Right forelimb (tissue), 1 donor: ENCODE measurements around the gene LARP1.
"Not testable (repeated sequence)": the region's sequence is repeated elsewhere in the genome, so short reads cannot be mapped to it uniquely, and the experiment has no call there.

Experiments used
- DNase-seq: peaks from one replicate; pipeline ENCODE4 v3.0.0-alpha.2; 2018

LARP1 gene

GRCh38 chr5:154795235-154795596 is 40.0 kb downstream of the LARP1 start:
- DNase-seq, result no peak

DNA sequence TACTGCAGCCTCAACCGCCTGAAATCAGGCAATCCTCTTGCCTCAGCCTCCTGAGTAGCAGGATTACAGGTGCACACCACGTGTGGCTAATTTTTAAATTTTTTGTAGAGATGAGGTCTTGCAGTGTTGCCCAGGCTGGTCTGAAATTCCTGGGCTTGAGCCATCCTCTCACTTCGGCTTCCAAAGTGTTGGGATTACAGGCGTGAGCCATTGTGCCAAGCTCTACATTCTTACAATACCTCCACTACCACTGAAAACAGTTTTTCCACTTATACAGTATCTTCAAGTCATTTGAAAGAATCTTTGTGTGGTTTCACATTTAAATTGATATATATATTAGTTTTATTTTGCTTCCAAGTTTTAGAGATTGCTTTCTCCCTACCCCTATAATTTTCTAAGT is 42.6 kb downstream of the LARP1 start:
- no peak for DNase-seq

GRCh38 chr5:154800582-154800981 is 45.4 kb downstream of the LARP1 start:
- DNase-seq, result no peak

- no peak for DNase-seq
Observed at GRCh38 chr5:154801083-154801482, 45.9 kb downstream of the LARP1 start.

DNA sequence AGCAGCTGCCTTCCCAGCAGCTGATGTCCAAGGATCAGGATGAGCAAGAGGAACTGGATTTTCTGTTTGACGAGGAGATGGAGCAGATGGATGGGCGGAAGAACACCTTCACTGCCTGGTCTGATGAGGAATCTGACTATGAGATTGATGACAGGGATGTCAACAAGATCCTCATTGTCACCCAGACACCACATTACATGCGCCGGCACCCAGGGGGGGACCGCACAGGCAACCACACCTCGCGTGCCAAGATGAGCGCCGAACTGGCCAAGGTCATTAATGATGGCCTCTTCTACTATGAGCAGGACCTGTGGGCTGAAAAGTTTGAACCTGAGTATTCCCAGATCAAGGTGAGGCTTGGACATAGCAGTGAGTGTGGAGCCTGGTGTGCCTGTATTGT is 46.9 kb downstream of the LARP1 start:
- DNase-seq, result no peak

DNA sequence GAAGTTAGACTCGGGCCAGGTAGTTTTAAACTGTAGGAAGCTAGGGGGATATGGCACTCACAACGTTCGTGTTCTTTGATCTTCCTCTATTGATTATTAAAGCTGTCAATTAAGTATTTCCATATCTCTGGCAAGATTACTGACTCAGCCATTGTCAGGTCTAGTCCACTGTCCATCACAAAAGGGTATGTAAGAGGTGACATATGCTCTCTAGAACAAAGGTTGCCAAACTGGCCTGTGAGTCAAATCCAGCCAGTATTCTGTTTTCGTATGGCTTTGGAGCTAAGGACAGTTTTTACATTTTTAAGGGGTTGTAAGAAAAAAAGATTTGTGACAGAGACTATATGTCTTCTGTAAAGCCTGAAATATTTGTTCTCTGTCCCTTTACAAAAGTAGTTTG is 51.0 kb downstream of the LARP1 start:
- no peak for DNase-seq

- no peak for DNase-seq
Observed at GRCh38 chr5:154811239-154811638, 56.1 kb downstream of the LARP1 start.

DNA sequence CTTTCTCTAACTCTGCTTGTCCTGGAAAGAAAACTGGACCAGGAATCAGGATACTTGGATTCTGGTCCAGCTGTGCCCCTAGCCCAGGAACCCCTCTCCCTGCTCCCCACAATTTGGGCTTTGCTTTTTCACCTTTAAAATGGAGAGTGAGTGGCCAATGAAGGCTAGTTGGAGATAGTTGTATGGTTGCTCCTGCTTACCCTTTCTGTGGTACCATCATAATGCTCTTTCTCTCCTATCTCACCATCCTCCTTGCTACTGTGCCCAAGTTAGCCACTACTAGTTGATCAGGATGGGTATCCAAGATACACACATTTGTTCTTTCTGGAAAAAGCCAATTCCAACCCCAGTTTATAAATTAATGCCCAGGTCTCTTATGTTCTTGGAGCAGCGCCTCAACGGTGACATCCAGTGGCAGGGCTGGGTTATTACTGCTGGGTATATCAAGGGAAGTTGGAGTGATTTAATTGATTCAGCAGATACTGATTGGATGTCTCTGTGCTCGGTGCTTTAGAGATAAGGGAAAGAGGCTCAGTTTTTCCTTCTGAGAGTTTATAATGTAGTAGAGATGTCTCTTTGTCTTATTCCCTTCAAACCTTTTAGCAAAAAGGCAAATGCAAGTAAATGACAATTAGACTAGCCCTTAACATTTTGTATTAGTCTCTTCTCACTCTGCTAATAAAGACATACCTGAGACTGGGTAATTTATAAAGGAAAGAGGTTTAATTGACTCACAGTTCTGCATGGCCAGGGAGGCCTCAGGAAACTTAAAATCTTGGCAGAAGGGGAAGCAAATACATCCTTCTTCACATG is 56.7 kb downstream of the LARP1 start:
- peak; percentile 71 for DNase-seq

GRCh38 chr5:154813158-154813557 is 58.0 kb downstream of the LARP1 start:
- DNase-seq, result no peak

GRCh38 chr5:154813736-154814135 is 58.6 kb downstream of the LARP1 start:
- no peak for DNase-seq

- DNase-seq, result no peak
Observed at GRCh38 chr5:154815025-154815424, 59.8 kb downstream of the LARP1 start.

- DNase-seq, result no peak
Observed at GRCh38 chr5:154815684-154816247, 60.6 kb downstream of the LARP1 start.

DNA sequence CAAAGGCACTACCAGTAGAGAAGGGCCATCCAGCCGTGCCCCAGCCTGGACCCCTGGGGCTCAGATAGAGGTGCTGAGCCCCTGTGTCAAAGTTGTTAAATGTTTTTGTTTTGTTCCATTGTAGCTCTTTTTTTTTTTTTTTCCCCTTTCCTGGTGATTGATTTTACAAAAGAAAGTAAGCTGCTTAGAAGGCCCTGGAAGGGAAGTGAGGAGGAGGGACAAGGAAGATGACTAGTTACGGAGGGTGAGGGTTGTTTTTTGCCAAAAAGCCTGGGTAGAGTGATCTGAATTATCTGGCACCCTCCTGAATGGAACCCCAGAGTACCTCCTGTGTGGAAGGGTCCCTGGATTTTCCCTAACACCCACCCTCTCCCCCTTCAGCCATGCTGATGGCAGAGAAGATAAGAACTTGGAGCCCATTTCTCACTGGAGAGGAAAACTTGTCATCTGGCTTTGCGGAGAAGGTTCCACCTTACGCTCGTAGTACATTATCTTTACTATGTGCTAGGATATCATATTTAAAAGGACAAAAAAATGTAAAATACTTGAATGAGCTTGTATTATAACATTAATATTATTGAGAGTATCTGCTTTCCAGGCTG is 61.8 kb downstream of the LARP1 start:
- no peak for DNase-seq

DNA sequence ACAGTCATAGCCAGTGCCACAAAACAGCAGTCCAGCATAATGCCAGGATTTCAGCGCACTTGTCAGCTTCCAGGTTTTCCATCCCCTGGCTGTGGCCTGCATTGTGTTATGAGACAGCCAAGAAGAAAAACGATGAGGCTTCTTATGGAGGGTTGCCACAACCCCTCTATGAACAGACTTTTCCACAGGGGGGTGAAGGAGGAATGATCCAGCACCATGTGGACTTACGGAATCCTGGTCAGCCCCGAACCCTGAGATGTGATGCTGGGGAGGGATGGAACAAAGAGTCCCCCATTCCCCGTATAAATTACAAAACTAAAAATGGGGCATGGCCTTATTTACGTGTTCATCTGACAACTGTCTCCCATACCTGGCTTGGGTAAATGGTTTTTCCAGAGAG is 62.6 kb downstream of the LARP1 start:
- DNase-seq, result no peak

DNA sequence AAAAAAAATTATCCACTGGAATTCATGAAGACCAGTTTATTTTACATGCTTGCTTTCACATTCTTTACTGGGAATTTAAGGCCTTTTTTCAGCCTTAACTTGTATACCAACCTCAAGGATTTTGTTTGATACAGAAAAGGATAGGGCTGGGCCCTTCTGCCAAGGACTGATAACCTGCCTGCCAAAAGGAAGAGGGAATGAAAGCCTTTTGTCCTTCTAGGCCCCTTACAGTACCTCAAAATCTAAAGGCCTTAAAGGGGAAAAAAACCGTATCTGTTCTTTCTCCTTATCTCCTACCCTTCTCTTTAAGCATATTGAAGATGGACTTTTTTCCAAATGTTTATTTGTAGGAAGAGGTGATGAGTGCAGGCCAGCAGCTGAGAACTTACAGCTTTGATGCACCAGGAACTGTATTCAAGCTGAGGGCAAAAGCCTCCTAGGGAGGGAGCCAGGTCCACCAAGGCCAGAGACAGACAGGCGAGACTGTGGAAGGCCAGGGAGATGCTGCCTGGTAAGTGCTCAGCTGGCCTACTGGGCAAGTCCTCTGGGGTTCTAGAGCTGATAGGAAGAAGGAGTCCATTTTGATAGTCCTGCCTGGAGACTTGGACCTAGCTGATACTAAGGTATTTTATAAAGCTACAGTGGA is 63.4 kb downstream of the LARP1 start:
- DNase-seq, result no peak

- DNase-seq, result no peak
Observed at GRCh38 chr5:154819546-154819945, 64.4 kb downstream of the LARP1 start.

DNA sequence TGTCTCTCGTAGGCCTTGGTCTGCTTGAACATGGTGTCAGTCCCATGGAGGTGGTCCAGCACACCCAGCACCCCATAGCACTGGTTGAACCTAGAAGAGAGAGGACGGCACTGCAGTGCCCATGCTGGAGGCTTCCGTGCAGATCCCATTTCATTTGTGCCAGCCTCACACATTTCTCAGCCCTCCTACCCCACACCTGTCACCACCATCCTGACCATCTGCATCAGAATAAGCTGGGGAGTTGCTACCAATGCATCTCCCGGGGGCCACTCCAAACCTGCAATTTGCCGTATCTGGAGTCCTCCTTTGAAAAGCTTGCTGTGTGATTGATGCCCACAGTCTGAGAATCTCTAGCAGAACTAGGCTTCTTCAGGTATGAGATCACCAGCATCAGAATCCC is 65.2 kb downstream of the LARP1 start:
- no peak for DNase-seq

DNA sequence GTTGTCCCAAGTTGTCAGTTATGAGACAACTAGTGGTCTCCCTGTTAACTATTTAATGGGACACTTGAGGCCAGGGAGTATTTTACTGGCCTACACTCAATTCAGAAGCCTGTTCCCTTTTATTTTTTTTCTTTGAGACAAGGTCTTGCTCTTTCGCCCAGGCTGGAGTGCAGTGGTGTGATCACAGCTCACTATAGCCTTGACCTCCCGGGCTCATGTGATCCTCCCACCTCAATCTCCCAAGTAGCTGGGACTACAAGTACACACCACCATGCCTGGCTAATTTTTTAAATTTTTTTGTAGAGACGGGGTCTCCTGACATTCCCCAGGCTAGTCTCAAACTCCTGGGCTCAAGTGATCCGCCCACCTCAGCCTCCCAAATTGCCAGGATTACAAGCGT is 67.7 kb downstream of the LARP1 start:
- DNase-seq, result not testable (repeated sequence)

DNA sequence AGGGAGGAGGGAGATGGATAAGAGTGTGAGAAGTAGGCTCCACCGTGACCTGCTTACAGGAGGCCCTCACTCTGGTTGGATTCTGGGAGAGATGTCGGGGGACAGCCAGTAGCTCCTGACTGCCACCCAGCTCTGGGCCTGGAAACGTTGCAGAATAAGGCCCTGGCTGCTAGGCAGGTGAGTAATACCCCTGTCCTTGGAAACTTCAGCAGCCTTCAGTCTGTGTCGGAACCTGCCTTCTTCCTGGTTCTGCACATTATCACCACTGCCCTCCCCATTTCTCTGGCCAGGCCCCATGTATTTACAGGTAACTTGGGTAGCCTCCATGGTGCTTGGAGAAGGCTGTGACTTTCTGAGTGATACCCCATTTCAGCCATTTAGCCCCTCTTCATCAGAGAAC is 68.4 kb downstream of the LARP1 start:
- no peak for DNase-seq

GRCh38 chr5:154824070-154824469 is 68.9 kb downstream of the LARP1 start:
- no peak for DNase-seq

DNA sequence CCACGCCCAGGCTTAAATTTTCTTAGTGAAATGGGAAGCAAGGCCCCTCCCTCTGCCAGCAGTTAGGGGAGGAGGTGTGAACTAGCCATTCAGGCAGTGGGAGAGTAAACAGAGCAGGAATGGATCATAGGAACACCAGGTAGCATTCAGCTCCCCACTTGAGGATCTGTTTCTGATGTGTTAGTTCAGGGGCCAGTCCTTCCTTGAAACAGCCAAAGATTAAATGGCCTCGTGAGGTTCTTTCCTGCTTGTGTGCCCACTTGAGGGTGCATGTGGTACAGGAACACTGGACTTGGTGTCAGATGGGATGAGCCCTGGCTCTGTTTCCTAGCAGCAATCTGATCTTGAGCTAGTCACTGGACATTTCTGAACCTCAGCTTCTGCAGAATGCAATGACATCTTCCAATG is 74.0 kb downstream of the LARP1 start:
- no peak for DNase-seq

DNA sequence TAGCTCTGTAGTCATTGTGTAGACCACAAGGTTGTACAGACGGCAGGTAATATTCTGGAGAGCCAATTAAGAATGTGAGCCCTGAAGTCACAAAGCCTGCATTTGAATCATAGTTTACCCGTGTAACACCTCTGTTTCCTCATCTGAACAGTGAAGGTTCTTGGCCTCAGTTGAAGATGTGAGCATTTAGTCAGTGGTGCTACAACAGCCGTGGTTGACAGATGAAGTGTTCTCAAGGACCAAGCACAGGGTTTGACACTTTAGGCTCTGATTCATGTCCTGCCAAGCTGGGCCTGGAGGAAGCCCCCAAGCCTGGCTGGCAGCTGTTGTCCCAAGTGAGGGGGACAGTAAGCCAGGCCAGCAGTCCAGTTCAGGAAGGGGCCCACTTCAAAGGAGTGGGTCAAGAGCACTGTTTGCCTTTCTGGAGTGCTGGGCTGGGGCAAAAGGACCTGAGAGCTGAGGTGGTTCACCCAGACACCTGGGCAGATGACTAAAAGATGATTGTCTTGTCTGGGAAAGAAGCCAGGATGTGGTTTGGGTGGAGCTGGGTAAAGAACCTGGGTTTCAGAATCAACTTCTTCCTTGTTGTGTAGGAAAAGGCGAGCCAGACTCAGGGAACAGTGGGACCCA is 74.5 kb downstream of the LARP1 start:
- DNase-seq, result no peak

DNA sequence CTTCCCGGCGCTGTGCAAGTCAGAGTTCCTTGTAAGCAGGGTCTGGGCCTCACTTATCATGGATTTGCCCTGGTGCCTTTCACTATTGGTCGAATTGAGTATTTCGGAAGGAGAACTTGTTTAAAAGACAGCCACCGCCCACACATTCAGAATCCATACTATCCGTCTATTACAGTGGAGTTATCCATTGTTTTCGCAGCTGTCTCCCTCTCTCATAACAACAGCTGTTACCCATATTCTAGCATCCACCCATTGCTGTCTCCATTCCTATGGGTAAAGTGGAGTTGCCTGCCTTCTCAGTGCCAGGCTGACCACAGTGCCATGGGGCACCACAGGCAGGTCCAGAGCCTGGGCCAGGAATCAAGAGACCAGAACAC is 75.0 kb downstream of the LARP1 start:
- DNase-seq, result no peak

DNA sequence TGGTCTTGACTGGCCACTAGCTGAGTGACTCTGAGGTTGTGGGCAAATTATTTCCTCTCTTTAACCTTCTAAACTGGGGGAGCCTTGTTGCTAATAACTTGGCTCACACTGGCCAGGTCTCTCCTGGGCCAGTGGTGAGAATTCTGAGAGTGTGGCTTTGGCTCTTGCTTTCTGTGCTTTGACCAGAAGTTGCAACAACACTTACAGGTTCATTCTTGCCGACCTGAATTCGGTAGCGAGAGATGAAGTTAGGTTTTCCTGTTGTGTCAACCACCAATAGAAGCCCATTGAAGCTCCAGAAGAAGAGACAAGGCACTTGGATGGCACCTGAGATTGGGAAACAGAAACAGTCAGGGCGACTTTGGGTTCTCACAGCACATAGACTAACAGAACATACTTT is 75.4 kb downstream of the LARP1 start:
- no peak for DNase-seq
